Coronary artery (tissue), 2 donors: ENCODE data around the gene FASTKD3.
"Not testable (repeated sequence)": the region's sequence is repeated elsewhere in the genome, so short reads cannot be mapped to it uniquely, and the experiment has no call there.

Experiments used
- DNase-seq: peaks from one replicate; pipeline ENCODE4 v3.0.0-alpha.2; 2017; ENCODE audit warnings: low spot score
- H3K27ac ChIP-seq, 2 donors: fragments of 200-600 bp; sonication (generic); one replicate each; pipeline ENCODE4 v1.5.1; 2016 to 2019
- H3K4me3 ChIP-seq: fragments of 200-600 bp; sonication (generic); 2 replicates; pipeline ENCODE4 v1.5.1; 2016; ENCODE audit warnings: mild to moderate bottlenecking, moderate library complexity
- CTCF ChIP-seq: fragments of 200-600 bp; sonication (generic); IDR thresholded peaks from one replicate; pipeline ENCODE4 v1.5.1; 2019; ENCODE audit warnings: antibody characterized with exemption

FASTKD3 gene

GRCh38 chr5:7868773-7869473 lies at the start of gene FASTKD3, which contains the start of gene MTRR:
TSS of gene FASTKD3 (minus strand) at chr5:7869031. CDS start at chr5:7868083, 948 bp downstream.
TSS of gene MTRR (plus strand) at chr5:7869148. CDS start at chr5:7870795, 1,647 bp downstream.
- DNase-seq, result peak; percentile 94
- Histone ChIP-seq H3K4me3 (peak within 1 kb of the TSS; percentile 90), H3K27ac (peak within 1 kb of the TSS; percentile 81 to 83)
- no peak for TF ChIP-seq CTCF

- no peak for DNase-seq
- TF ChIP-seq CTCF, result no peak
- Histone ChIP-seq H3K4me3 (no peak overlapping the region), H3K27ac (no peak overlapping the region)
Measured at GRCh38 chr5:7917130-7918123, 48.6 kb upstream of the FASTKD3 start.

GRCh38 chr5:7916171-7916804 lies 47.5 kb upstream of the FASTKD3 start:
- DNase-seq, result no peak
- H3K4me3 ChIP-seq, result no peak overlapping the region
- no peak overlapping the region for H3K27ac ChIP-seq
- TF ChIP-seq CTCF, result no peak

- DNase-seq, H3K27ac ChIP-seq, H3K4me3 ChIP-seq: not testable (repeated sequence)
Measured at GRCh38 chr5:7911429-7911771, 42.6 kb upstream of the FASTKD3 start.

GRCh38 chr5:7910738-7911428 lies 42.1 kb upstream of the FASTKD3 start:
- no peak for TF ChIP-seq CTCF
- Histone ChIP-seq H3K4me3 (no peak overlapping the region), H3K27ac (no peak overlapping the region)
- DNase-seq, result no peak

- no peak for TF ChIP-seq CTCF
- Histone ChIP-seq H3K27ac (no peak overlapping the region), H3K4me3 (no peak overlapping the region)
- DNase-seq, result no peak
Measured at GRCh38 chr5:7908317-7908716, 39.5 kb upstream of the FASTKD3 start.

- H3K4me3 ChIP-seq, result no peak overlapping the region
- no peak overlapping the region for H3K27ac ChIP-seq
- DNase-seq, result no peak
- no peak for TF ChIP-seq CTCF
Measured at GRCh38 chr5:7907612-7908011, 38.8 kb upstream of the FASTKD3 start.
